NCI-H524 (cell line): ENCODE data around the gene TNFRSF21.
A peak's percentile ranks its signal among the peaks of the same experiment; 100 is the strongest.
"Not testable (repeated sequence)": the region's sequence is repeated elsewhere in the genome, so short reads cannot be mapped to it uniquely, and the experiment has no call there.

ENCODE experiments used
- DNase-seq, 2 experiments: peaks; one replicate each; lab custom pipeline; 2025; lab: John Stamatoyannopoulos, UW

Gene TNFRSF21

GRCh38 chr6:47288267-47289090 lies 21.2 kb downstream of the TNFRSF21 start:
- DNase-seq = peak in 1 of 2 experiments; percentile 21

DNA sequence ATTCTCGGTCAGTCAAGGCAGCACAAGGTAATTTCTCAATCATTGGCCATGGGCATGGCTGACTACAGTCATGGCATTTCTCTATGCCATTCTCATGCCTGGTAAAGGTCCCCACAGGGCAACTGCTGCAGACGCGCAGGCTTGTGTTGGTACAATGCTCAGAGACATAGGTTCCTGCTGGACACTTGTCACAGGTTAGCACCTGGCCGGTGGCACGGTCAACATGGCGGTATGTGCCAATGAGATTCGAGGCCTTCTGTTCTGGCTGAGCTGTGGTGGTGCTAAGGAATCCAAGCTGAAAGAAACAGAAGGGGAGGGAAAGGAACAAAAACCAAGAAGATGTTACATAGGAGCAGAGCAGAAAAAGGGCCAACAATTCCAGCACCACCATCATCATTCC lies 23.4 kb downstream of the TNFRSF21 start:
- DNase-seq = no peak

- DNase-seq = no peak
Measured at GRCh38 chr6:47283993-47284392, 25.7 kb downstream of the TNFRSF21 start.

- DNase-seq = peak; percentile 4 to 34
Measured at GRCh38 chr6:47278545-47278944, 31.2 kb downstream of the TNFRSF21 start.

DNA sequence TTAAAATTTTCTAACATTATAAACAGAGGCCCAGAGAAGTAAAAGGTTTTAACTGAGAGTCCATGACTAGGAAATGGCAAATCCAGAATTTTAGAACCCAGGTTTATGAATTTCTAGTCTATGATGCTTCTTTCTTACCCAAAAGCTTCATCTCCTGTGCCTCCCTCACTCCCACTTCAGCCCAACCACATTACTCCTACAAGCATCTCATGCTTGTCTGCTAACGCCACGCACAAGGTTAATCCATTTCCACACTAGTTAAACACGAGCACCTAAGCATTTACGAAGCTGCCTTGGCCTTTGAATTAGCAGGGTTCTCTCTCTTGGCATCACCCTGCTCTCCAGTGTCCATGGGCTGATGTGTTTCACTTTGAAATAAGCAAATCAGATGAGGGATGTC lies 32.0 kb downstream of the TNFRSF21 start:
- no peak for DNase-seq

GRCh38 chr6:47276377-47276776 lies 33.3 kb downstream of the TNFRSF21 start:
- DNase-seq = peak; percentile 0 to 49

GRCh38 chr6:47275640-47276039 lies 34.1 kb downstream of the TNFRSF21 start:
- DNase-seq = no peak

- not testable (repeated sequence) for DNase-seq
Measured at GRCh38 chr6:47275132-47275531, 34.6 kb downstream of the TNFRSF21 start.

DNA sequence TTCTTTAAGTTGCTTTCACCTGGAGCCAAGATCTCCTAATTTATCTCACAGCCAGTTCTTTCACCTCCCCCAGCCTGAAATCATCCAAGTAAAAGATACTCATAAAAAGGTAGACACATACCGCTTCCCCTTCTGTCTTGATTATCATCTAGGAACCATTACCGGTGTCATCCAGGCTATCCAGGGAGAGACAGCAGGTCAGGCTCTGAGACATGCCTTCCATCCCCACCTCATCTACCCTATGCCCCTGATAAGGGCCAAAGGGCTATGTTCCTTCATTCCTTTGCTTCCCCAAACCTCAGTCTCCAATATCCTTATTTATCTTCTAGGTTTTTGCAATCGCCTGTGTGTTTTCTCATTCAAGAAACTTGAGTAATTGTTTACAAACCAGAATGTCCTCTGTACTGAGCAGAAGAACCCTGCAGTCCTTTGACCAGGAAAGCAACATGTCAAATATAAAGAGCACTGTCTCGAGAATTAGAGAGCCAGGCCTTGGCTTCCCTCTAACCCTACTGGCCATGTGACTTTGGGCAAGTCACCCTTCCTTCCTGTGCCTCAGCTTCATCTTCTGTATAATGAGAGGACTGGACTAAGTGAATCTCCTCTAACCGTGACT lies 41.0 kb downstream of the TNFRSF21 start:
- no peak for DNase-seq

DNA sequence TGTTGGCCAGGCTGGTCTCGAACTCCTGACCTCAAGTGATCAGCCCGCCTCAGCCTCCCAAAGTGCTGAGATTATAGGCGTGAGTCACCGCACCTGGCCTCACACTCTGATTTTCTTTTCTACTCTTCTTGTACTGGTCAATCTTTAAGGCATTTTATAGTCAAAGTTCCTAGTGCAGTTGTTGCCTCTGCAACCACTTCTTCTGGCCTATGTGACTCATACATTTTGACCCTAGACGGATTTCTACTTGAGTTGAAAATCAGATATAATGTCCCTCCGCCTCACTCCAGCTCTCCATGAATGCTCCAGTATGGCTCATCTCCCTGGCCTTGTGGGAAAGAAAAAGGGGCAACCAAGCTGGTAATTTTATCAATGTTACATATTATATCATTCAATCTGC lies 42.4 kb downstream of the TNFRSF21 start:
- DNase-seq = no peak

DNA sequence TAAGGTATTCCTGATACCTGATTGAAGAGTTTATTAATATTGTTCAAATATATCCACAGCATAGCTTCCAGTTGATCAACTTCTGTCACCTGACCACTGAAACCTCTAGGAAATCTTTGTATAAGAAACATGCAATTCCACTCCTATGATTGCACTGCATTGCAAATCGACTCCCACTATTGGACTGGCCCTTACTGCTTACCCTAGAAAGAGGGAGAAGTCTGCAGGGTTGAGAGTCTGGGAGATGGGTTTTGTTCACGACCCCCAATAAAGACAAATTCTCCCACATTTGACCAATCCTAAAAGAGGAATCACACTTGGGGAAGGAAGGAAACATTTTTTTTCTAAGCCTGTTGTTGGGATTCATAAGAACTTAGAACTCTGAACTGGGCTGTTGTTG lies 43.7 kb downstream of the TNFRSF21 start:
- DNase-seq = no peak

DNA sequence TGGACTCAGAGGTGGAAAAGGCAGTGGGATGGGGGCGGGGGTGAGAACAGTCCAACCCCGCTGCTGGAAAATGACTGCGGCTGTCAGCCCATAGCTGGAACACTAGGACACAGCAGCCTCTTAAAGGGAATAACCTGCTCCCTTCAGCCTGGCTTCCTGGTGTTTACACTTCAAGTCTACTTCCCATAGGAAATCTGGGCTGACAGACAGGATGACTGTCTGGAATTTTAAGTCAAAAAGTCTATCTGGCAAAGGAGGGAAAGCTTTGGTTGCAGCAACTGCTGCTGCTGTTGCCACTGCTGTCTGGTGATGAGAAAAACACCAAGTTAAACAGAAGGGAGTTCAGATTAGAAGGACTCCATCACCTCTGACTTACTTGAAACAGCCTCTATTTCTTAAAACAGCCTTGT lies 44.9 kb downstream of the TNFRSF21 start:
- no peak for DNase-seq

- DNase-seq = no peak
Measured at GRCh38 chr6:47263268-47263667, 46.4 kb downstream of the TNFRSF21 start.

DNA sequence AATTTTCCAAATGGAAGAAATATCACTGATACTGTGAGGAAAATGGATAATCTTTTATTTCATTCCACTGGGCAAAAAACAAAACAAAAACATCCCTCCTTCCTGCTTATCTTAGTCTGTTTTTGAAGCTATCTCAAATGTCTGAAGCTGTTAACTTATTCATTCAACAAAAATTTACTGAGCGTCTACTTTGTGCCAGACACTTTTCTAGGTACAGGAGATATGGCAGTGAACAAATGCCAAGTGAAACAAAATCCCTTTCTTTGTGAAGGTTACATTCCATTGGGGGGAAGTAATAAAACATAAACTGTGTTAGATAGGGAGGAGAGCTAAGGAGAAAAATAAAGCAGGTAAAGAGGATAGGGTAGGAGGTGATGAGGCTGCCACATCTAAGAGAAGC lies 47.5 kb downstream of the TNFRSF21 start:
- no peak for DNase-seq

- no peak for DNase-seq
Measured at GRCh38 chr6:47261191-47261590, 48.5 kb downstream of the TNFRSF21 start.

GRCh38 chr6:47260021-47260420 lies 49.7 kb downstream of the TNFRSF21 start:
- no peak for DNase-seq

DNA sequence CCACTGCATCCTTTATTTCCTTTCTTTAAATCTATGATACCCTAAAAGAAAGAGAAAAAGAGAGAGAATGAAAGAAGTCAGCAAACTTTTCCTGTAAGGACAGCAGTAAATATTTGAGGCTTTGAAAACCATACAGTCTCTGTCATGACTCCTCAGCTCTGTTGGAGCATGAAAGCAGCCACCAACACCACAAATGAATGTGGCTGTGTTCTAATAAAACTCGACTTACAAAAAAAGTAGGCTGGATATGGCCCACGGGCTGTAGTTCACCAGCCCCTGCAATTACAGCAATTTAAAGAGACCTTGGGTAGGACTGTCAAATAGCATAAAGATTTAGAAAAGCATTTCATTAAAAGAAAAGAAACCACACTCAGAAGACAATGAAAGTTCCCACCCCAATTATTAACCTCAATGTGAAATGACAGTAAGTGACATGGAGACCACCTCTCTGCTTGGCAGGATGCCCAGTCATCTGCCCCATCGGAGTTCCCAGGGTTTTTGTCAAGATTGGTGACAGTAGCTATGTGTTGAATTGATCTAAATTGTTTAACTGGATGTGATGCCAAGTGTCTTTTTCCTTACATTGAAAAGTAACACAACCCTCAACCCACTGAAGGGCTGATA lies 50.9 kb downstream of the TNFRSF21 start:
- DNase-seq = no peak

GRCh38 chr6:47256981-47257730 lies 52.5 kb downstream of the TNFRSF21 start:
- no peak for DNase-seq

DNA sequence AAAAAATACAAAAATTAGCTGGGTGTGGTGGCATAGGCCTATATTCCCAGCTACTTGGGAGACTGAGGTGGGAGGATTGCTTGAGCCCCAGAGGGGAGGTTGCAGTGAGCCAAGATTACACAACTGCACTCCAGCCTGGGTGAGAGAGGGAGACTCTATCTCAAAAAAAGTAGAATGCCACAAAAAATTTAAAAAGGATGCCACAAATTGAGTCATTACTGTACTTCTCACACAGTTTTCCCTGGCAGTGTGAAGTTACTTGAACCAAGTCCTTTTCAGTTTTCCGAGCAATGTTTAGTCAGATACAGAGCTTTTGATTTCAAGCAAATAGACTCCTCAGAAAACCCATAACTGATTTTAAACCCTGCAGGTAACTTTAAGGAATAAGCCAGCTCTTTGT lies 53.3 kb downstream of the TNFRSF21 start:
- no peak for DNase-seq

- no peak for DNase-seq
Measured at GRCh38 chr6:47254906-47255305, 54.8 kb downstream of the TNFRSF21 start.

DNA sequence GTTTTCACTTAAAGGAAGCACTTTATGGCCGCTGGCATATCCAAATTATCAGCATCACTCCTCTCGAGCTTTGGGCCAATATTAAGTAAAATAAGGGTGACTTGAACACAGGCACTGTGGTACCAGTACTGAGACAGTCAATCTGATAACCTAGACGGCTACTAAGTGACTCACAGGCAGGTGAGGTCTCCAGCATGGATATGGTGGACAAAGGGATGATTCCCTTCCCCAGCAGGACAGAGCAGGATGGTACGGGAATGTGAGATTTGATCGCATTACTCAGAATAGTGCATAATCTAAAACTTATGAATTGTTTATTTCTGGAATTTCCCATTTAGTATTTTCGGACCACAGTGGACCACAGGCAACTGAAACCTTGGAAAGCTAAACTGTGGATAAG lies 55.7 kb downstream of the TNFRSF21 start:
- DNase-seq = no peak

DNA sequence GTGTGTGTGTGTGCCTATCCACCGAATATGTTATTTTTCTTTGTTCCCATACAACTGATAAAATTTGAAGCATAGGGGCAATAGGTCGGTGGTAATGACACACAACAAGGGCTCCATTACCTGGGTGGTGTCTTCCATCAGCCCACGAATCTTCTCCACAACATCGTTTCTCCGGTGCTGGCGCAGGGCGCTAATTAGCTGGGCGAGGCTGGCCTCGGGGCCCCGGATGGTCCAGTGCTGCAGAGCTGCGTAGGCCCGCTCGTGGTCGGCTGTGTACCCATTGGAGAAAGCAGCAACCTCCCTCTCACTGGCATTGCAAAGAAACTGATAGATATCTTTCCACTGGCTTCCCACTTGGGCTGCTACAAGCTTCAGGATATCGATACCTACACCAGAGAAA lies 56.6 kb downstream of the TNFRSF21 start:
- DNase-seq = no peak
